NCI-H774 (cell line): ENCODE results near the gene CHKA.
"Not testable (repeated sequence)": the region's sequence is repeated elsewhere in the genome, so short reads cannot be mapped to it uniquely, and the experiment has no call there.

Source experiments
- DNase-seq: peaks from one replicate; lab custom pipeline; 2025; lab: John Stamatoyannopoulos, UW

CHKA gene

DNA sequence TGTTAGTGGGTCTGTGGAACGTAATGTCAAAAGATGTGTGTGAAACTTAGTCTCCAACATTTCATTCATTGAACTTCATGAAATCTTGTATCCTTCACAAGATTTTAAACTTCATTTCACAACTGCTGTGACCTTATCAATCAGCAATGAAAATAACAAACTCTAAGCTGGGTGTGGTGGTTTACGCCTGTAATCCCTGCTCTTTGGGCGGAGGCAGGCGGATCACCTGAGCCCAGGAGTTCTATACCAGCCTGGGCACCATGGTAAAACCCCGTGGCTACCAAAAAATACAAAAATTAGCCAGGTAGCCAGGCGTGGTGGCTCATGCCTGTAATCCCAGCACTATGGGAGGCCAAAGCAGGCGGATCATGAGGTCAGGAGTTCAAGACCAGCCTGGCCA is 5.1 kb downstream of the CHKA start:
- DNase-seq, result no peak

GRCh38 chr11:68115285-68115684 is 5.9 kb downstream of the CHKA start:
- no peak for DNase-seq

GRCh38 chr11:68113986-68114385 is 7.2 kb downstream of the CHKA start:
- no peak for DNase-seq

GRCh38 chr11:68107689-68108088 is 13.5 kb downstream of the CHKA start:
- DNase-seq, result no peak

DNA sequence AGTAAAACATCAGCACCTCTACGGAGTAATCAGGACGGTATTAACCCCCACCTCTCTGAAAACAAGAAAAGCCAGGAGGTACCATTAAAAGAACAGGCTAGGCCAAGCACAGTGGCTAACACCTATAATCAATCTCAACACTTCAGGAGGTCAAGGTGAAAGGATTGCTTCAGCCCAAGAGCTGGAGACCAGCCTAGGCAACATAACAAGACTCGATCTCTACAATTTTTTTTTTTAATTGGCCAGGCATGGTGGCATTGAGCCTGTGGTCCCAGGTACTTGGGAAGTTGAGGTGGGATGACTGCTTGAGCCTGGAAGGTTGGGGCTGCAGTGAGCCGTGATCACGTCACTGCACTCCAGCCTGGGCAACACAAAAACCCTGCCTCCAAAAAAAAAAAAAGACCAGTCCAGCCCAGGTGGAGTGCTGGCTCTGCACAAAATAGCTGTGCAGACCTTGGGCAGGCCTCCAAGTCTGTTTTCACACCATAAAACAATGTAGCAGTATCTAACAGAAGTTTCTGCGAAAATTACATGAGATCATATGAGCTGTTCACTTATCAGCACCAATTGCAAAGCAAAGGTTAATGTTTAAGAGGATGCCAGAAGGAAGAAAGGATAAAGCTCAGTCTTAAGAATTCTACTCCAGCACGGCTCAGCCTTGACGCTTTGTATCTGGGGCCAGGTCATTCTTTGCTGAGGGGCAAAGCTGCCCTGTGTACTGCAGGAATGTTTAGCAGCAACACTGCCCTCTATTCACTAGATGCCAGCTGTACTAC is 14.8 kb downstream of the CHKA start:
- DNase-seq, result no peak

DNA sequence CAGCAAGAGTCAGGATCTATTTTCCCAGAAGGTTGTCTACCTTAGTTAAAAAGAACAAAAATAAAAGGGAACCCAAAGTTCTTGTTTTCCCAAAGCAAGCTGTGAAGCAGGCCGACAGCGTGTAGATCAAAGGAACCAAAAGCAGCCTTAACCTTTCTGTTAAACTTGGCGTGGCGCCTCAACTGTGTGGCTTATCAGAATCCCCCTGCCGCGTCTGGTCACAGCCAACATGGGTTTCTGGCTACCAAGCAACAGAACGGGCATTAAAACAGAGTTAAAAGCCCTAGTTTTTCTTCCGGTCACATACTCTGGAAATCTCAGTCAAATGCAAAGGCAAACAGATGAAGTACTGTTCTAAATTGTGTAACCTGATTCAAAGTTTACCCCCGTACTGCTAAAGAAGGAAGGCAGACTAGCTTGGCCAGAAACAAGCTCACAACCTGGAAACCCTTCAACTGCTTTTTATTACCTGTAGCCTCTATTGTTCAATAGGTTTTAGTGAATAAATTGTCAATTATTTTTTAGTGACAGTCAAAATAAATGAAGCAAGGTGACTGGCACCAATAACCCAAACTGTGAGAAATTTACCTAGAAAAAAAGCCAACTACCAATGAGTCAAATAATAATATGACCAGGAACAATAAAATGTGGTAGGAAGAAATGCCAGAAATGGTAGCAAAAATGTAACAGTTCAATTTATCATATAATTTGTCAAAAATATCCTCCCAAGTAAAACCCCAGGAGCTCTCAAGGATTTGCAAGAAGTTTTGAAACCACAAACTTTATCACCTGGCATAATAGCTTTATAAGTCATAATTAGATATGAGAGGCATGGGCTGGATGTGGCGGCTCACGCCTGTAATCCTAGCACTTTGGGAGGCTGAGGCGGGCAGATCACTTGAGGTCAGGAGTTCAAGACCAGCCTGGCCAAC is 21.4 kb downstream of the CHKA start:
- DNase-seq, result peak; percentile 67

GRCh38 chr11:68099057-68099456 is 22.1 kb downstream of the CHKA start:
- DNase-seq, result no peak

DNA sequence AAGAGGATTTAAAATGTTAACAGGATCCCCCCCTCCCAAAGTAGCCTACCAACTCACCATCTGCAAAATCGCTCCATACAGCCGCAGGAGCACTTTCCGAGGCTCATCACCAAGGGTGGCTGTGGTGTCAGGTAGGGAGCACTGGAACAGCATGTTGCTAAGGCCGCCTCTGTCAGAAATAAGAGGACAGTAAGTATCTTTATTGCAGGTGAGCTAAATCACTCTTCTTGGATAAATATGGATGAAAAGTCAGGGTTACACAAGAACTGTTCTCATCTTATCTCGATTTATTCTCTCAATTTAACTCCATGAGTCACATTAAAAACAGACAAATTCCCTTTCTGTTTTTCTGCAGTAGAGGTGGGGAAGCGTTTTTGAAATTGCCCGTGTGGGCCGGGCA is 24.2 kb downstream of the CHKA start:
- no peak for DNase-seq

DNA sequence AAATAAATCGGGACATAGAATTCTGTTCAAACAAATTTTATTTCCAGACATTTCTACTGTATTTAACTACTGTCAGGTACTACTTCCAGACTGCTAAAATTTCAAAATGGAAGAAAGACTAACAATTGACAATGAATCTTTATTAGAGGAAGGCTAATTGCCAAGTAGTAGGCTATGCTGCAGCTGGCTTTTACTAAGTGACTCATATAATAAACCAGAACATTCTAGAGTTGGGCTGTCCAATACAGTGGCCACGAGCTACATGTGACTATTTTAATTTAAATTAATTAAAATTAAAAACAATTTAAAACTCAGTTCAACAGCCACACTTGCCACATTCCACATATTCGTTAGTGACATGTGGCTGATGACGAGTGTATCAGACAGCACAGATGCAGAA is 27.6 kb downstream of the CHKA start:
- peak; percentile 33 for DNase-seq

DNA sequence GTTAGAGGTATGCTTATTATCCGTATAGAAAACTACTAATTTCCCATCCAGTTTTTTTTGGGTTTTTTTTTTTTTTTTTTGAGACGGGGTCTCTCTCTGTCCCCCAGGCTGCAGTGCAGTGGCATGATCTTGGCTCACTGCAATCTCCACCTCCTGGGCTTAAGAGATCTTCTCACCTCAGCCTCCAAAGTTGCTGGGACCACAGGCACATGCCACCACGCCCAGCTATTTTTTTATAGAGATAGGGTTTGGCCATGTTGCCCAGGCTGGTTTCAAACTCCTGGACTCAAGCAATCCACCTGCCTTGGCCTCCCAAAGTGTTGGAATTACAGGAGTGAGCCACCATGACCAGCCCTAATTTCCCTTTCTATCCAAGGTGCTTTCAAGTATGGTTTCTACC is 28.2 kb downstream of the CHKA start:
- not testable (repeated sequence) for DNase-seq

DNA sequence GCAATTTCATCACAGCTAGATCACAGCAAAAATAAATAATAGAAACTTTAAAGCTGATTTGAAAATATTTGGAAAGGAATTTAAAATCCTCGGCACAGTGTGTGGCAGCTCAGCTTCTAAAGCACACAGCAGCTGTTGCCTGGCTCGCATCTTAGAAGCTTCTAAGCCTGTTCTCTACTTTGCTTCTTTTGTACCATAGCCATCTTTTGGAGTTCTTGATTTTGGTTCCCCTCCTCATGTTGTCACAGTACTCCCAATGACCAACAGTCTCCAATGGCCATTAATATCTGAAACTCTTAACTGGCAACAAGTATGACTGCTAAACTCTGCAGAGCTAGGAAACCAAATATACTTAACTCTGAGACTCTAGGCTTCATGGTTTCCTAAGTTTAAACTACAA is 28.8 kb downstream of the CHKA start:
- DNase-seq, result no peak

GRCh38 chr11:68090706-68091105 is 30.5 kb downstream of the CHKA start:
- DNase-seq, result no peak

- no peak for DNase-seq
These were observed 30.9 kb downstream of the CHKA start for GRCh38 chr11:68090287-68090686.

DNA sequence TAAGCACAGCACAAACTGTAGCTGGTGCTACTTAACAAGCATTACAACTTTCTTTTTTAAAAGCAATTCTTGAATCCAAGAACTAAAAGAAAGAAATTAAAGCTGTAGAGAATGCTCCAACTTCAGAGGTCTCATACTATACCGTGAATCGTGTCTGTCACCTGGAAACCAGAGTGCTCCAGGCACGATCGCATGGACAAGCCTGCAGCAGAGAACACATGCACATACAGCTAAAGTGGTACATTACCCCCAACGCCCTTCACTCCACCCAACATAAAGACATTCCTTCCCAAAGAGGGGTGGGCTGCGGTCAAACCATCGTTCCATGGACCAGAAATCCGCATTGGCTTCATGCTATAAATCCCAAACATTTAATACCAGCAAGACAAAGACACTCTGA is 31.5 kb downstream of the CHKA start:
- no peak for DNase-seq

DNA sequence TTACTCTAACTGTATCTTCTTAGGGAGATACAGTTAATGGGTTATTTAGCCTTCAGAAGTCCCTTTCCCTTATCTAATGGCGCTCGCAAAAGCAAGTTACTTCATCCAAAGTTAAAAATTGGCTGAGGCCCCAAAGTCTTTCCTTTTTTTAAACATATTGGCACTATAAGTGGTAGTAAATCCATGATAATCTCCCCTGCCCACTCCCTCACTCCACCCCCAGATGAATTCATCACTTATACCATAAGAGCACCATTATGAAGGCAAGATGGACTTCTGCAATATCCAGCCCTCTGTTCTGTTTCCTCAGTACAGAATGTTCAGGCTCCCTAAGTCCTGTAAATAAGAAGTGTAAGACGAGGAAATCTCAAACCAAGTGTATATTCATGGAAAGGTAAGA is 37.7 kb downstream of the CHKA start:
- DNase-seq, result no peak

GRCh38 chr11:68082481-68082880 is 38.7 kb downstream of the CHKA start:
- no peak for DNase-seq

DNA sequence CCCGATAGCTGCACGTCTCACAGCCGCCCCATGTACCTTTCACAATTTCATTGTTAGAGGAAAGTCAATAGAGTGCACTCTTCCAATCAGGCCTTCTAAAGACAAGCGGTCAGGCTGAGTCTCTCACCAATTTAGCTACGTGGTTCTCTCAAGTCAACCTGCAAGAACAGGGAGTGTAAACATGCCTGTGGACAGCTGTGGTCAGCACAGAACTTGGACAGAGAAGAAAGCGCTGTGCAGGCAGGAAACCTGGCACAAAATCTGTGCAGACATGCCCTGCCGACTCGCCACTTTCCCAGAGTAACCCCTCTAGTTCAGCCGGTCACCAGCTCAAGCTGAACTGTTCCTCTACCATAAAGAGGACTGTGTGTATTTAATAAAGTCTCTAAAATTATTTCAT is 39.5 kb downstream of the CHKA start:
- no peak for DNase-seq

DNA sequence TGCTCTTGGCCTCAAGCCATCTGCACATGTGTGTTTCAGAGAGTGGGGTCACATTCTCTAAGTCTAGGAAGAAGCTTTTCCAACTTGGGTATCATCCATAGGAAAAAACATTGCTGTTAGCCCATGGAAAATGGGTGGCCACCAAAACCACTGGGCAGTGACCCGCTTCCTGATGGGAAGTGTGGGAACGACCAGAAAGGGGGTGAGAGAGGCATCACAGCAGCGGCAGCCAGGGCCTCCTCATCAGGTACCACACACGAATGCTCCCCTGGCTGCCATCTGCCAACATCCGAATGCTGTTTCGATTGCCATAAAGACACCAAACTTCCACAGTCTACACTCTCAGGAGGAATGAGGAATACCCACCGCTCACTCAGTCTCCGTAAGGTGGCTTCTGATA is 40.3 kb downstream of the CHKA start:
- DNase-seq, result no peak

DNA sequence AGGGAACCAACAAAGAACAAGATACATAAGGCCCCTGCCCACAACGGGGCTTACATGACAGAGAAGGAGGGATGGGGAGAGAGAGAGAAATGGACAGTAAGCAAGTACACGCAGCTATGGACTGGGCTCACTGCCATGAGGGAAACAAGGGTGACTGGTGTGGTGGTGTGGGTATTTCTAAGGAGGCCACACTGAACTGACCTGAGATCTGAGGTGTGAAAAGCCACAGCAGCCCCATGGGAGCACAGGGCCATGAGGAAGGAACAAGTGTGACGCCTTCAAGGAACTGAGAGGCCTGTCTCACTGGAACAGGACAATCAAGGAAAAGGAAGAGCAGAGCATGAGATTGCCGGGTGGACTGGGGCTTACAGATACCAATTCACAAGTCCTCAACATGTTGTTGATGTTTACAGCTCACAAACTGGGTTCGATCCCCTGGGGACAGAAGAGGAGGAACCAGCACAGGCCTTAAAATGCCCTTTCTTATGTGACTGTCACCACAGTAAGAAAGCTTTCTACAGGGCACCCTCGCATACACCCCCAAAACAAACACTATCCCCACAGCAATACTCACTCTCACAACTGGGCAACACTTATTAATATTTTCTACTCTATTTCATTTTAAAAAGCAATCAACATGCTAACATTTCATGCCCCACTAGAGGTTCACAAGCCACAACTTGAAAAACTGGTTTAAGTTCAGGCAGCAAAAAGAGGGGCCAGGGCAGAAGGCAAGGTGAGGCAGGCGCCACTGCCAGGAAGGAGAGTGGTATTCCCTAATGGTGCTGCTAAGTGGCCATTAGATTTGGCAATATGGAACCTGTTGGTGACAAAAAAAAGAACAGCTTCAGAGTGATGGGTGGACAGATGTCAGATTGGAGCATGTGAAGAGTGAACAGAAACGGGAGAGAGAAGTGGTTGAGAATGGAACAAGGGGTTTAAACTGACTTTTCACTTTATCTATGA is 43.3 kb downstream of the CHKA start:
- no peak for DNase-seq

GRCh38 chr11:68076371-68077042 is 44.7 kb downstream of the CHKA start:
- DNase-seq, result no peak

GRCh38 chr11:68074584-68075352 is 46.4 kb downstream of the CHKA start:
- no peak for DNase-seq
